Limb (tissue), 2 donors: ENCODE data around the gene ADA.
"Not testable (repeated sequence)": the region's sequence is repeated elsewhere in the genome, so short reads cannot be mapped to it uniquely, and the experiment has no call there.

Experiments
- DNase-seq, 2 donors: peaks; one replicate each; pipeline ENCODE4 v3.0.0-alpha.2; 2016; ENCODE audit errors: extremely low spot score in 2 of 2

The ADA gene

DNA sequence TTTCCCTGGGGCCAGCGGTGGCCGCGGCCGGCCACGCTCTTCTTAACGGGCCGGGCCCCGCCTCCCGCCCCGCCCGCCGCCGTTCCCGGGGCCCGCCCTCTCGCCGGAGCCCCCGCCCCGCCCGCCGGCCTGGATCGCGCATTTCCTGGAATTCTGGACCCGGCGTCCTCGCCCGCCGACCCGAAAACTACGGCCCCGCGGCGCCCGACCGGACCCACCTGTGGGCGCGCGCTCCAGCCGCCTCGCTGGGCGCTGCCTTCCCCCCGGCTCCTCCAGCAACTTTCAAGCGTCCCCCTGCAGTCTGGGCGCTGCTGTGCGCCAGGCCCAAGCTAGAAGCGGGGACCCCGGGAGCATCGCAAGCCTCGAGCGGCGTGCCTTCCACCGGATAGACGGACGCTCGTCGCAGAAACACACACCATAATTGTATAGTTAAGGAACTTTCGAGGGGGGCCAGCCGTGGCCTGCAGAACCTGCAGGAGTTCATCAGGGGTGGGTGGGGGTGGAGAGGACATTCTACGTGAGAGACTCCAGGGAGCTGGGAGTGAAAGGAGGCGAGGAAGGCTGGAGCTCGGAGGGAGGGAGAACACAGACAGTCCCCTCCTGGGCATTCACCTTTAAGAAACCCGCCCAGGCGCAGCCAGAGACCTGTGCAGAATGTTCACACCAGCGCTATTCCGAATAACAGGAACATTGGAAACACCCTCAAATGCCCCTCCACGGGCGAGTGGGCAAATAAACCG, at the start of gene ADA:
ADA (minus strand) TSS at position 16 of the 740 bp plus-strand sequence. CDS start 92 bp downstream, outside the sequence.
- peak in 1 of 2 donors; percentile 75 for DNase-seq

DNA sequence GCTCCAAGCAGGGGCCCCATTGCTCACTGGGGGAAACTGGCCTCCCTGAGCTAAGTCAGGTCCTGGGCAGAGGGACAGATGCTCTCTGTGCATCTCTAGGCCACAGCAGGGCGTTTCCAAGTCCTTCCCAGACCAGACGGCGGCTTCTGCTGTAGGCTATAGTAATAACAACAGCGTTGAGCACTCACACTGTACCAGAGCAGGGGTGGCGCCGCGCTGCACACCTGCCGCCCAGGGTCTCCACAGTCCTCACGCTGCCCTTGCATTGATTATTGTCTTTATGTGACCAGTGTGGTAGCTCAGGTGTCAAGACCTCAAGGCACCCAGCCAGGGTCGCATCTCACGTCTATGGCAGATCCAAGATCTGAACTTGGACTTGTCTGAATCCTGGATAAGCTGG, 48.8 kb upstream of the ADA start:
- no peak for DNase-seq

DNA sequence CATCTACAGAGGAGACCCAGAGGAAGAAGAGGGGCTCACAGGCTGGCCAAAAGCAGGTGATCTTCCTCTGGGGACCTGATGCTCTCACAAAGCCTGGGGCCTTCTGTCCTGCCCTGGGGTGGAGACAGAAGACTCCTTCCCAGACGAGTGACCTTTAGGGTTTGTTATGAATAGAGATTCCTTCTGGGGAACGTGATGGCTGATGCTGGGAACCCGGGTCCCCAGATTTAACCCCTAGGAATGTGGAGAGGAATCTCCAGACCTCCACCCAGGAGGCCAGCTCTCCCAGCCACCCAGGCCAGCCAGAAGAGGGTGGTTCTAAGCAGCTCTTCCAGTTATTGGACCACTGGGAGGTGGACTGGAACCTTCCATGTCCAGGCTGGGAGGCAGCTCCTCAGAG, 46.9 kb upstream of the ADA start:
- no peak for DNase-seq

DNA sequence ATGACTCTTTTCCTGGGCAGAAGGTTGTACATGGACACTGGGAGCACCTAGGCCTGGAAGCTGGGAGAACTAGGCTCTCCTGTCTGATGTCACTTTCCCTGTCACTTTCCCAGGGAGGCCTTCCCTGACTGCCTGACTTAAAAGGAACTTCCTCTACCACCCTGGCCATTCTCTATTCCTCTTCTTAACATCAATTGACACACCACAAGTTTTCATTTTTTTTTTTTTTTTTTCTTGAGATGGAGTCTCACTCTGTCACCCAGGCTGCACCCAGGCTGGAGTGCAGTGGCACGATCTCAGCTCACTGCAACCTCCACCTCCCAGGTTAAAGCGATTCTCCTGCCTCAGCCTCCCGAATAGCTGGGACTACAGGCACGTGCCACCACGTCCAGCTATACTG, 45.5 kb upstream of the ADA start:
- not testable (repeated sequence) for DNase-seq

DNA sequence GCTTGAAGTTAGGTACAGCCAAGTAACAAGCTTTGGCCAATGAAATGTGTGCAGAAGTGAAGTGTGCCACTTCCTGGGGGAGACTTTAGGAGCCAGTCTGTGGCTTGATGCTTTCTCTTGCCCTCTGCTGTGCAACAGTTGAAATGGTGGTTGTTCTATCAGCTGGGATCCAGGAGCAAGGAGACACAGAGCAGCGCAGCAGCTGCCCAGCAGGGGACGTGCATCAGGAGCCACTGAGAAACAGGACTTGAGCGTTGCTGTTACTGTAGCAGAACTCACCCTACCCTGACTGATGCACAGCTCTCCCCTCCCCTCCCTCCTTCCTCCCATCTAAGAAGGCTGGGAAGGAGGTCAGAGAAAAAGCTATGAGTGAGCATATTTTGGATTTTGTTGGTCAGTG, 44.8 kb upstream of the ADA start:
- DNase-seq: no peak

DNA sequence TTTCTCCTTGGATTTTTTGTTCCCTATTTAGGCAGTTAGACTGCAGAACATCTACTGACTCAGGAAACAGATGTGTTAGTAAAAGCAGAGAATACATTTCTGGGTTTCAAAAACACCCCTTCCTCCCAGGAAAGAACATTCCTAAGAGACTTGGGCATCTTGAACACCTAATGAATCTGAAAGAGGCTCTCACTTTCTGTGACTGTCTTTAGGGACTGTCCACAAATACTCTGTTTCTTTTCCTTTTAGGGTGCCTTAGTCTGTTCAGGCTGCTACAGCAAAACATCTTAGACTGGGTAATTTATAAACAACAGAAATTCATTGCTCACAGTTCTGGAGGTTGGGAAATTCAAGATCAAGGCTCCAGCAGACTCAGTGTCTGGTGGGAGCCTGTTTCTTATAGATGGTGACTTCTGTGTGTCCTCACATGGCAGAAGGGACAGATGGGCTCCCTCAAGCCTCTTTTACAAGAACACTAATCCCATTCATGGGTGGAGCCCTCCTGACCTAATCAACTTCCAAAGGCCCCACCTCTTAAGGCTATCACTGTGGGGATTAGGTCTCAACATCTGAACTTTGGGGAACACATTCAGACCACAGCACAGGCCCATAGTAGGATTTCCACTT, 44.3 kb upstream of the ADA start:
- no peak for DNase-seq

DNA sequence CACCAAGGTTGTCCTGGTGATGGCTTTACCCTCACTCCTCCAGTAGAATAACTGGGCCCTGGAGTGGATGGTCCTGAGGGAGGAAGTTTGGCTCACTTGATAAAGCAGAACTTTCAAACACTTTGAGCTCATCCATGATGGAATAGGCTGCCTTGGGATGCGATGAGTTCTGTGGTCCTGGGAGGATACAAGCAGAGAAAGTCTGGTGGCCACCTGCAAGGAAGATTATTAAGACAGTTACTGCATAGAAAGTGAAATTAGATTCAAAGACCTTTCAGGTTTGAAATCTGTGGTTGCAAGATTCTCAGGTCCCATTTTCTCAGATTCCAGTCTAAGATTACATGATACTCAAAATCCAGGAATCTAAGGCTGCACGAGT, 43.8 kb upstream of the ADA start:
- DNase-seq: no peak

DNA sequence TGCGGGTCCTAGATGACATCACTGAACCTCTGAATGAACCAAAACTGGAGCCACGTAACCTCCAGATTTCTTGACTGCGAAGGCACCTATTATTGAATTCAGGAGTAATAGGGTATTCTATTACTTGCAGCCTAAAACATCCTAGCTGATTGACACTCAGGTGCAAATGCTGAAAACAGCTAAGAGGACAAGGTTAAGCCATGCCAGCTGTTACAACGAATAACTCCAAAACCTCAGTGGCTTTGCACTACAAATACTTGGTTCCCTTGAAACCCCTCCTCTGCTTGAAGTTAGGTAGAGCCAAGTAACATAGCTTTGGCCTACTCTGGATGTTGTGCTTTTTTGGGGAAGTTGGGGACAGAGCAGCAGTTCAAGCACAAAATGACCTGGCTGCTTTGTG, 42.7 kb upstream of the ADA start:
- DNase-seq: no peak

DNA sequence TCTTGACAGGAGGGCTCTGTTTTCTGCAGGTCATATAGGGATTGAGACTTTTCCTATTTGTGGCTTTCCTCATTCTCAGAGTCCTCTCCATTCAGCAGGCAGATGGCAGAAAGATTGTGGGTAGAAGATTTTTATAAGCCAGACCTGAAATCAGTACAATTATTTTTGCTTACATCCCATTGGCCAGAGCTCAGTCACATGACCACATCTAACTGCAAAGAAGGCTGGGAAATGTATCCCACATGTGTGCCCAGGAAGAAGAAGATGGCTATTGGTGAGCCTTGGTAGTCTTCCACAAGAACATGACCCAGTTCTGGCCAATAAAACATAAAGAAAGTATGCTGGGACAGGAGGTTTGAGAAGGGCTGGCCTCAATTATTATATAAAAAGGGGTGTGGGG, 42.1 kb upstream of the ADA start:
- DNase-seq: no peak

DNA sequence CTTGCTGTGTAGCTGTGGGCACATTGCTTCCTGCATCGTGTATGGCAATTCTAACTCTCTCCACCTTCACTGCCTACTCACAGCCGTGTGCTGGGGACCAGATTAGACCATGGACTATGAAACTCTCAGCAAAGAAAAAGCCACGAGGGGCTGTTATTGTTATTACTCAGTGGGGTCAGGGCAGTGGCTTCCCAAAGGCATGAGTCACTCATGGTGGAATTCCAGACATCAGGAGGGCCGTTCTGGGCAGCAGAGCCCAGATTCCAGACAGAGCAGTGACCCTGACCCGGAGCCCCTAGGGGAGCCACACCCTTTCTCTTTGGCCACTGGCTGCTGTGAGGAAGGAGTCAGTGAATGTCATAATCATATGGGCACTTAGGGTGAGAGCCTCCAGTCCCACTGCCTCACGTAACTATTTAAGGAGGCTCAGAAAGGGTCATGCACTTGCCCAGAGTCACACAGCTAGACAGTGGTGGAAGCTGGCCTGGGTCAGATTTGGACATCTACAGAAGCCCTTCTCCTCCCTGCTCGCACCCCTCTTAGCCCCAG, 41.5 kb upstream of the ADA start:
- no peak for DNase-seq

DNA sequence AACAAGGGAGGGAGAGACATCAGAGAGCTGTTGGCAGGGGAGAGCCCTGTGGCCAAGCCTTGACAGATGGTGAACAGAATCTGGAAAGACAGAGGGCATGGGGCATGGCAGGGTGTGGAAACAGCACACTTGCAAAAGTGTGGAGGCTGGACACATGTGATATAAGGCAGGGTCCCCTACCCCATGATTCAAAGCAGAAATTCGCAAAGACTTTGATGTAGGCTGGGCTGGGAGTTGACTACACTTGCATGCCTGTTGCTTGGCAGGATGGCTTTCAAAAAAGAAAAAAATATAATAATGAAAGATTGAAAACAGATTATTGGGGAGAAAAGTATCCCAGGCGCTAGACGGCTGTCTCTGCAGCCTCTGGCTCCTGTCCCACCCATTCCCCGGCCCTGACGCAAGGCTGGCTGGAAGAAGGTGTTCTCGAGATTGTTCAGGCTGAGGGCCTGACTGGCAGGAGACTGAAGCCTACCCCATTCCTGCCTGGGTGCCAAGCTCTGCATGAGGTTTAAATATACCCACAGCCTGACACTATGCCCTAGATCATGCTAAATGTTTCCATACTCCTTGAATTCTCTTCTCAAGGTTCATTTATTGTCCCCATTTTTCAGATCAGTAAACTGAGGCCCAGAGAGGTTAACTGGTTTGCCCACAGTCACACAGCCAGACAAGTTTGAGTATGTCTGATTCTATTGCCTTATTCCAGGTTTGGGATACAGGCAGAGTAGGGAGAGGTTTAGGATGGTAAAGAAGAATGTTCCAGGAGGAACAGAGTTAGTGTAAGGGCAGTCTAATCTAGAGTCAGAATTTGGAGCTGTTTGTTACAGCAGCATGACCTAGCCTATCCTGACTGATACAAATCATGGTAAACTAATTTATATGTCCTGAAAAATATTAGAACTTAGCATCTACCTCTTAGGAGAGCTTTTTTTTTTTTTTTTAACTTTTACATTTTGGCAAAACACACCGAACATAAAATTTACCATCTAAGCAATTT, 40.2 kb upstream of the ADA start:
- DNase-seq: peak in 1 of 2 donors; percentile 41

DNA sequence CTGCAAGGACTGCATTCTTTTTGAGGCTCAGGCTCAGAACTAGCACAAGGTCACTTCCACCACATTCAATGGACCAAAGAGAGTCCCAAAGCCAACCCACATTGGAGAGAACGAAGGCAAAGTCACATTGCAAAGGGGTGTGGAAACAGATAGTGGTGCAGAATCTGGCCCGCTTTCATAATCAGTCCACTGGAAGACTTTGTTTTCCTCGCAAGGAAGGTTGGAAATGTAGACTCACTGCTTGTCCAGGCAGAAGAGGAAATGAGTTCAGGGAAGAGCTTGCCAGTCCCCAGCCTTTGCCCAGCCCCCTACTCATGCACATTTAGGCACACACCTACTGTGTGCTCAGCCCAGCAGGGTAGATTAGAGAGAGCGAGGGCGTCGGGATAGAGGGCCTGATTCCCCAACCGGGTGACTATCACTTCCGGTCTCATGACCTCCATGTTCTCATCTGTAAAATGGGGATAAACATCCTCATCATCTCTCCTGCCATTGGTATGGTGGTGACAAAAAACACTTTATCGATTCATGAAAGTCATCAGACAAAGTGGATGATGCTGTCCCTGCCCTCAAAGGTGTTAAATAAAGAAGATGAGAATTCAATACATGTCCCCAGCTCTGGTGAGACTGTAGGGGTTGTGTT, 39.4 kb upstream of the ADA start:
- DNase-seq: no peak

DNA sequence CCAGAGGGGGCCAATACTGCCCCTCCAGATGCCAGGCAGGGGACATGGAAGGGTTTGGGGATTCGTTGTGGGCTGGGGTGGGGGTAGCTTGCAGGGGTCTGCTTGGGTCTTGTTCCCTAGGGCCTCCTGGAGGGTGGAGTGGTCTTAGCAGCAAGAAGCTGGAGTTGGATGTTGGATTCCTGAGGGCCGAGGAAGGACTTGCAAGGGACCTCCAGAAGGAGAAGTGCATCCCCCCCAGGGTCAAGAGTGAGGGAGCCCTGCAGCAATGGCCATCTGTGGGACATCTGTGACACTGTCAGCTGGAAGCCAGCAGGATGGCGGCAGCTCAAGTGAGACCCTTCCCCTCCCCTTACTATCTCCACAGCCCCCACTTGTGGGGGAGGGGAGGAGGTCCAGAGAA, 38.3 kb upstream of the ADA start:
- DNase-seq: no peak

DNA sequence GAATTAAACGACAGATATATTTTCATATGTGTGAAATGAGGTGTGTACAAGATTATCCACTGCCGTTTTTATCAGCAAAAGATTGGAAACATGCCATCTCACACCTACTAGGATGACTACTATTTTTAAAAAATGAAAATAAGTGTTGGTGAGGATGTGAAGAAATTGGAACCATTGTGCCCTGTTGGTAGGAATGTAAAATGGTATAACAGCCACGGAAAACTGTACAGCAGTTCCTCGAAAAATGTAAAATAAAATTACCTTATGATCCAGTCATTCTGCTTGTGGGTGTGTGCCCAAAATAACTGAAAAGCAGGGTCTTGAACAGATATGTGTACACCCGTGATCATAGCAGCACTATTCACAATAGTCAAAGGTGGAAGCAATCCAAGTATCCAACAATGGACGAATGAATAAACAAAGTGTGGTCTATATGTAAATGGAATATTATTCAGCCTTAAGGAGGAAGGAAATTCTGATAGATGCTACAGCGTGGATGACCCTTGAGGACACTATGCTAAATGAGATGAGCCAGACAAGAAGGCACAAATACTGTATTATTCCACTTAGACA, 36.6 kb upstream of the ADA start:
- no peak for DNase-seq

DNA sequence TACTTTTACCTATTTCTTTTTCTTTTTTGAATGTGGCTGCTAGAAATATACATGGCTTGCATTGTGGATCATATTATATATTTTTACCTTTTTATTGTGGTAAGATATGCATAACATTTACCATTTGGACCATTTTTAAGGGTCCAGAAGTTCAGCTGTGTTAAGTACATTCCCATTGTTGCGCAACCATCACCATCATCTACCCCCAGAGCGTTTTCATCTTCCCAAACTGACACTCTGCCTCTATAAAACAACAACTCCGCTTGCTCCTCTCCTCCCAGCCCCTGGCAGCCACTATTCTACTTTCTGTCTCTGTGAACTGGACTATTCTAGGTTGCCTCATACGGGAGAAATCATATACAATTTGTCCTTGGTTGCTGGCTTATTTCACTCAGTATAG, 35.4 kb upstream of the ADA start:
- no peak for DNase-seq

DNA sequence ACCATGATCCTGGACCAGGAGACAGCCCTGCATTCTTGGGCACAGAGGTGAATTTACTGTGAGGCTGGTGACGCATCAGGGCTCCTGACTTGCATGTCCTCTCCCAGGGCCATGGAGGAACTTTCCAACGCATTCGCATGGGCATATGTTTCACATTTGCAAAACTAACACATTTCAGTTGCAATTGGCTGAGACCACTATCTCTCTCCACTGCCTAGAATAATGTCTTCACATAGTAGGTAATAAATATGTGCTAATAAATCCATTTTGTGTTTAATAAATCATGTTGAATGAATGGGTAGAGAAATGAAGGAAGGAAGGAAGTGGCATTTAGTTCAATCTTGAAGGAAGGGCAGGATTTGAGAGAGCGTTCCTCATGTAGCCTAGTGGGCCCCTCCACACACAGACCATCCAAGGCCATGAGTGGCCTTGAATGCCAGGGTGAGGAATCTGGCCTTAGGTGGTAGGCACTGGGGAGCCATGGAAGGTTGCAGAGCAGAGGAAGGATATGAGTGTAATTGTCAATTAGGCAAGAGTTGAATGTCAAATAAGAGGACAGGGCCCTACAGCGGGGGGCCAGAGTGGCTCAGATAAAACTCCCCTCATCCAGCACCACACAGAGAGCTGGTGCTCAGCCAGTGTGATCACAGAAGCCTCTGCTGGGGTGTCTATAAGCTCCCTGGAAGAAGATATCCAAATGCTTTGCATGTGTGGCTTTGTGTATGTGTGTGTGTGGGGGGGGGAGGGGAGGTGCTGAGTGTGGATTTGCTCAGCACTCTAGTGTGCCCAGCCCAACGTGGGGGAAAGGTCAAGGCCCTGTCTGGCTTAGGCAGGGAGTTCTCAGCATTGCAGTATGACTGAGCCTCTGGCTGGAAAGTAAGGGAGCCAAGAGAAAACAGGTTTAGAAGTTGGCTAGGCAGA, 32.8 kb upstream of the ADA start:
- DNase-seq: no peak

DNA sequence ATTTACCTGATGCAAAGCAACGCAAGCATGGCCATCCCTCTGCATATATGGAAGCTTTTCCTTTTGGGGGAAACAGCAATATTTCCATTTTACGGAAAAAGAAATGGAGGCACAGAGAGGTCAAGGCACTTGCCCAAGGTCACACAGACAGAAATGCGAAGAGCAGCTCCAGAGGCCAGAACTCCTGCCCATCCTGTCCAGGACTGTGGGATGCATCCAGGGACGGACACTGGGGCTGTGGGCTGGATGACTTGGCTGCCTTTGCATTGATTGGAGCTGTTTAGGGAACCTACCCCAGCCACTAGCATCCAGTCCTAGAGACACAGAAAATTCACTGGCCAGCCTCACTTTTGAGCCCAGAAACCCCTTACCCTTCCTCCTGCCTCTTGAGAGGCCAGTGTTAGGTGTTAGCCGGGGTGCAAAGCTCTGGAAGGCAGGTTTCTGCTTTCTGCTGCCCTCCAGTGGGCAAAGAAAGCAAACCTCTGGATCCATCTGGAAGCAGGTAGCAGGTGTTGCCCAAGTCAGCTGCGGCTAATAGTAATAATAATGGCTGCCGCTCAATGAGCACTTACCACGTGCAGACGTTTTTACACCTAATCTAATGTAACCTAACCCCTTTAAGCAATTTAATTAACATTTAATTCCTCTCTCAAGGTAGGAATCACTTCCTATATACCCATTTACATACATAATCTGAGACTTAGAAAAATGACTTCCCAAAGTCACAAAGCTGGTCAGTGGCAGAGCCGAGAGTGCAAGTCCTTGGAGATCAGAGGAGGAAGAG, 32.0 kb upstream of the ADA start:
- no peak for DNase-seq

DNA sequence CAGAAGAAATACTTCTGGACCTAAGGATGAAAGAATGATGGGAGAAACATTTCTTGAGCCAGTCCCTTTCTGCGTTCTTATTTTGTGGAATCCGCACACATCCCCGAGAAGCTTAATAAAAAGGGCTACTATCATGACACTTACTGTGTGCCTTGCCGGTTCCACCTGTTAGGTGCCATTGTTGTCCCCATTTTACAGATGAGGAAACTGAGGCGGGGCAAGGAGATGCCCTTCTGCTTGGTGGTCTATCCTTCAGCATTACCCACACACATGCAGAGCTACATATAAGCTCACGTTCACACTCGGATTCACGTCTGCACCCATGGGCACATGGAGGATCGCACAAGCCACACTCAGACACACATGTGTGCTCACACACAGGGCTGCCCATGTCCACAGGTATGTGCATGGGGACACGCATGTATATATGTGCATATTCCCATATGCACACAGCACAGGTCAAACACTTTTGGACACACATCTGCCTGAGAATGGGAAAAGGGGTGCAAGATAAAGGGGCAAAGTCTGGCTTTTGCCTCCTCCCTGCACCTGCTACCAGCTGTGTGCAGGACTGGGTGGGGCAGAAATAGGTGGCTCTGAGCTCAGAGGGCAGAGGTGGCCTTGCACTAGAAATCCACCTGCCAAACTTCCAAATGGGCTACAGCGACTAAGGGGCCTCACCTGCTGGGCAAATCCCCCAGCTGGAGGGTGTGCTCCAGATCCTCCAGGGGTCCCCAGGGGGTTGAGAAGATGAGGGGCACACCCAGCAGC, 30.5 kb upstream of the ADA start:
- no peak for DNase-seq
